ENCODE measurements around the gene TNRC6C.

GRCh38 chr17:77929871-77930436 is 28.5 kb upstream of the TNRC6C start:
- TF ChIP-seq CTCF (IDR thresholded peaks at IDR 0.05) (no peak), POLR2A (IDR thresholded peaks at IDR 0.05) (no peak)
